GM21447 (cell line): ENCODE data around the gene ATAD2B.
A peak's percentile ranks its signal among the peaks of the same experiment; 100 is the strongest.
"Not testable (repeated sequence)": the region's sequence is repeated elsewhere in the genome, so short reads cannot be mapped to it uniquely, and the experiment has no call there.

Source experiments
- ATAC-seq: cut with Tn5 transposase; IDR thresholded peaks from one replicate; pipeline ENCODE4 v1.9.1; 2021; ENCODE audit not compliant: unreplicated experiment

The ATAD2B gene

GRCh38 chr2:23926750-23927571, at the start of gene ATAD2B:
ATAD2B (minus strand) TSS chr2:23927123; CDS start chr2:23926770, 353 bp downstream.
- peak; percentile 56 for ATAC-seq

- no peak for ATAC-seq
Observed at GRCh38 chr2:23967846-23968245, 40.9 kb upstream of the ATAD2B start.

DNA sequence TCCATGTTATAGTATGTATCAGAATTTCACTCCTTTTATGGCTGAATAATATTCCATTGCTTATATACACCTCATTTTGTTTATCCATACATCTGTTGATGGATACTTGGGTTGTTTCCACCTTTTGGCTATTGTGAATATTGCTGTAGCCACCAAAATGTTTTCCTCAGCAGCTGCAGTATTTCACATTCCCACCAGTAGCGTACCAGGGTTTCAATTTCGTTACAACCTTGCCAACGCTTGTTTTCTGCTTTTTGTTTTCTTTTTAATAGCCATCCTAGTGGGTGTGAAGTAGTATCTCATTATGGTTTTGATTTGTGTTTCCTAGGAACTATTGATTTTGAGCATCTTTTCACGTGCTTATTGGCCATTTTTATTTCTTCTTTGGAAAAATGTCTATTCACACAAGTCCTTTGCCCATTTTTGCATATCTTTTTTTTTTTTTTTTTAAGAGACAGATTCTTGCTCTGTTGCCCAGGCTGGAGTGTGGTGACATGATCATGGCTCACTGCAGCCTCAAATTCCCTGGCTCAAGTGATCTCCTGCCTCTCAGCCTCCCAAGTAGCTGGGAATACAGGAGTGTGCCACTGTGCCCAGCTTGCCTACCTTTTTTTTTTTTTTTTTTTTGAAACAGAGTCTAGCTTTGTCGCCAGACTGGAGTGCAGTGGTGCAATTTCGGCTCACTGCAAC, 27.5 kb upstream of the ATAD2B start:
- no peak for ATAC-seq

DNA sequence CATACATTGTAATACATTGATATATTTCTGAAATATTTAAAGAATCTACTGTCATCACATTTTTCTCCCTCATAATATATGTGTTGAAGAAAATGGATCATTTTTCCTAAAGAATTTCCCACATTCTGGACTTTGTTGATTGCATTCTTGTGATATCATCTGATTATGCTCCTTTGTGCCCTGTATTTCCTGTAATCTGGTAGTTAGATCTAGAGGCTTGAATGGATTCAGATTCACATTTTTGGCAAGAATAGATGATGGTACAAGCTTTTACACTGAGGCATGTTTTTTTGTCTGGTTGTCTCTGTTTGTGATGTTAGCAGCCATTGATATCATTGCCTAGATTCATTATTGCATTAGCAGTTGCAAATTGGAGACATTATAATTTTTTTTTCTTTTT, 26.7 kb upstream of the ATAD2B start:
- no peak for ATAC-seq

- ATAC-seq: not testable (repeated sequence)
Observed at GRCh38 chr2:23952558-23952957, 25.6 kb upstream of the ATAD2B start.

DNA sequence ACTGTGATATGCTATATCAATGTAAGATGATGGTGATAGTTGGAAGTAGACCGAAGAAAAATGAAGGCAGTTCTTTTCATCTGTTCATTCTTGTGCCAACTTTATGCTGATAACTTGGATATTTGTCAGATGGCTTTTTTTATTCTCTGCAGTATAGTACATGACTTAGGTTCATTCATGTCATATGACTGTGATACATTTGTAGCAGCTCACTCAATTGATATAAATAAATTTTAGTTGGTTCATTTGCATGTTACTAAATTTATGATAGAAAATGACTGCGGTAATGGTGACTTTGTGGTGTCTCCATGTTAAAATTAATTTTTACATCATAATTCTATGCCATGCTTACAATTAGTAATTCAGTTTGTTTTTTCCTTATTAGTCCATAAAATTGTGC, 20.4 kb upstream of the ATAD2B start:
- ATAC-seq: no peak

- ATAC-seq: no peak
Observed at GRCh38 chr2:23944976-23945375, 18.1 kb upstream of the ATAD2B start.

DNA sequence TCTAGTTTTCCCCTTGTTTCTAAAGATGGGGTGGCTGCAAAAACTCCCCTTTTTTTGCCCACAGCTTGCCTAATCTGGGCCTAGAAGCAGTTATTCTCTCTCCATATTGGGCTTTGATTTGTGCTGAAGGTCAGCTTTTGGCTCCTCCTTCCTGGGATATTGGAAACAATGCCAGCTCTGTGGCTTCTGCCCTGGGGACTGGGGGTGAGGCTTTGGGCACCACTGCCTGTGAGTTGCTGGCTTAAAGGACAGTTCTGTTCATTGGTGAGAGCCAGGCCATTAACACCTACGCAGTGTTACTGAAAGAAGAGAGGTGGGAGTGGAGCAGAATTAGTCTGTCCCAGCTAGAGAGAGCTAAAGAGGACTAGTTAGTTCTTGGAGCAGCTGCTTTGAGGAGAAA, 17.6 kb upstream of the ATAD2B start:
- ATAC-seq: no peak

DNA sequence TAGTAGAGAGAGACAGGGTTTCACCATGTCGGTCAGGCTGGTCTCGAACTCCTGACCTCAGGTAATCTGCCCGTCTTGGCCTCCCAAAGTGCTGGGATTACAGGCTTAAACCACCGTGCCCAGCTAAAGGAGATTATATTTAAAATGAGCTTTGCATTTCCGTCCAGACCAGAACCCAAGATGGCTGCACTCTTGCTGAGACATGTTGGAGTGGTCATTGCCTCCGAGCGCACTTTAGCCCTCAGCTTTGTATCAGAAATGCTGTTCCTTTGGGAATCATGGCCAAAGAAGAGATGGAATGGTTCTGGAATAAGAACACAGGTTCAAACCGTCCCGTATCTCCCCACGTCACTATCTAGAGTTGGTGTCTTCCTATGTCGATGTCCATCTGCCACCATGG, 16.7 kb upstream of the ATAD2B start:
- no peak for ATAC-seq

DNA sequence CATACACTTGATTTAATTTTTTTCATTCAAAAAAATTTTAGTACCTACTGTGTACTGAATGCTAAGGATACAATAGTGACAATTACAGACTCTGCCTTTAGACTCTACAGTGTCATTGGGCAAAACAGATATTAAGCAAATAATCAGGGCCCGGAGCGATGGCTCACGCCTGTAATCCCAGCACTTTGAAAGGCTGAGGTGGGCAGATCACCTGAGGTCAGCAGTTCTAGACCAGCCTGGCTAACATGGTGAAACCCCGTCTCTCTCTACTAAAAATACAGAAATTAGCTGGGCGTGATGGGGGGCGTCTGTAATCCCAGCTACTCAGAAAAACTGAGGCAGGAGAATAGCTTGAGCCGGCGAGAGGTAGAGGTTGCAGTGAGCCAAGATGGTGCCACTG, 14.7 kb upstream of the ATAD2B start:
- ATAC-seq: no peak

GRCh38 chr2:23940718-23941620, 14.0 kb upstream of the ATAD2B start:
- ATAC-seq: peak; percentile 69

GRCh38 chr2:23939987-23940717, 13.2 kb upstream of the ATAD2B start, which contains the start of gene UBXN2A:
UBXN2A (plus strand) TSS chr2:23940463; CDS start chr2:23958315, 17,852 bp downstream.
- peak; percentile 65 for ATAC-seq

- ATAC-seq: no peak
Observed at GRCh38 chr2:23934259-23934658, 7.3 kb upstream of the ATAD2B start.

GRCh38 chr2:23926290-23926749, 603 bp downstream of the ATAD2B start:
- peak; percentile 28 for ATAC-seq

DNA sequence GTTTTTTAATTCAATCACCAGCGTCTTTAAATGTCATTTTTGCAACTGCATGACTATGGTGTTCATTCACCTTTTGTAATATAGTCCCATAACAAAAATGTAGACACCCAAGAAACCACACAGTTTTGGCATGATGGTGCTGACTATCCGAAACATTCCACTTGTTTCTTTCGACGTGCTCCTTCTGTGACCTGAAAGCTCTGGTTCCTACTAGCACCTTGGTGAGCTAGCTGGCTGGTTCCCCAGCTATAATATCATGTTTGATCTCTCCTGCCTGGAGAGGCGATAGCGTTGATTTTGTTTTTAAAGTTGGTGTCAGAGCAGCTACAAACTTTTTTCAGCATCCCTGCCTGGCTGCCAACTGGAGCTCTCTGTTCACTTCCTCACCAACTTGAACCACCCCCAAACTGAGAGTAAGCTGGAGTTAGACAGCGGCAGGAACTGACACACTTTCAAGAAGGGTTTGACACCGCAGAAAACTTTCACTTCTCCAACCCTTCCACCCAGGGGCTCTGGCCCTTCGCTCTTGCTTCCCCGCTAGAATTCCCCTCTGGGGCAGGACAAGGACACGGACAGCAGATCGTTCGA, 1.1 kb downstream of the ATAD2B start:
- peak; percentile 72 for ATAC-seq

GRCh38 chr2:23924589-23925359, 2.1 kb downstream of the ATAD2B start:
- no peak for ATAC-seq

- ATAC-seq: no peak
Observed at GRCh38 chr2:23918837-23919489, 8.0 kb downstream of the ATAD2B start.

GRCh38 chr2:23916727-23917405, 10.1 kb downstream of the ATAD2B start:
- ATAC-seq: peak; percentile 73
